Kasumi-1 (cell line): Measurements from ENCODE around the gene MSH3.
"Not testable (repeated sequence)": the region's sequence is repeated elsewhere in the genome, so short reads cannot be mapped to it uniquely, and the experiment has no call there.

Source experiments
- DNase-seq, 2 experiments: peaks; one replicate each; lab custom pipeline; 2025; lab: John Stamatoyannopoulos, UW

The MSH3 gene

GRCh38 chr5:80755626-80756025 lies 101.2 kb downstream of the MSH3 start:
- DNase-seq, result peak; percentile 15 to 33

GRCh38 chr5:80756292-80756691 lies 101.8 kb downstream of the MSH3 start:
- DNase-seq, result no peak

GRCh38 chr5:80757290-80757689 lies 102.8 kb downstream of the MSH3 start:
- DNase-seq, result no peak

GRCh38 chr5:80759866-80760577 lies 105.6 kb downstream of the MSH3 start:
- DNase-seq, result no peak

- DNase-seq, result no peak
These were observed 106.2 kb downstream of the MSH3 start for GRCh38 chr5:80760680-80761079.

- DNase-seq, result no peak
These were observed 106.7 kb downstream of the MSH3 start for GRCh38 chr5:80761176-80761575.

GRCh38 chr5:80761966-80762365 lies 107.5 kb downstream of the MSH3 start:
- DNase-seq, result no peak

GRCh38 chr5:80762573-80762972 lies 108.1 kb downstream of the MSH3 start:
- no peak for DNase-seq

- no peak for DNase-seq
These were observed 108.8 kb downstream of the MSH3 start for GRCh38 chr5:80763211-80763610.

- DNase-seq, result no peak
These were observed 109.6 kb downstream of the MSH3 start for GRCh38 chr5:80763873-80764647.

- no peak for DNase-seq
These were observed 110.3 kb downstream of the MSH3 start for GRCh38 chr5:80764786-80765185.

GRCh38 chr5:80777347-80778287 lies 123.2 kb downstream of the MSH3 start:
- no peak for DNase-seq

- DNase-seq, result no peak
These were observed 125.6 kb downstream of the MSH3 start for GRCh38 chr5:80780024-80780423.

GRCh38 chr5:80780761-80781285 lies 126.4 kb downstream of the MSH3 start:
- DNase-seq, result no peak

GRCh38 chr5:80781356-80781755 lies 126.9 kb downstream of the MSH3 start:
- DNase-seq, result no peak

- DNase-seq, result no peak
These were observed 128.2 kb downstream of the MSH3 start for GRCh38 chr5:80782626-80783025.

GRCh38 chr5:80783751-80784150 lies 129.3 kb downstream of the MSH3 start:
- DNase-seq, result not testable (repeated sequence)

GRCh38 chr5:80784451-80784850 lies 130.0 kb downstream of the MSH3 start:
- DNase-seq, result no peak

- DNase-seq, result not testable (repeated sequence)
These were observed 135.0 kb downstream of the MSH3 start for GRCh38 chr5:80789319-80790016.

- no peak for DNase-seq
These were observed 136.2 kb downstream of the MSH3 start for GRCh38 chr5:80790698-80791097.

GRCh38 chr5:80793354-80793753 lies 138.9 kb downstream of the MSH3 start:
- no peak for DNase-seq
